GOT3 (cell line): ENCODE data around the gene DDX3X.
"Not testable (repeated sequence)": the region's sequence is repeated elsewhere in the genome, so short reads cannot be mapped to it uniquely, and the experiment has no call there.

ENCODE experiments used
- DNase-seq: peaks from one replicate; lab custom pipeline; 2025; ENCODE audit warnings: mixed read lengths; lab: John Stamatoyannopoulos, UW

The DDX3X gene

GRCh38 chrX:41373989-41374606, 40.1 kb downstream of the DDX3X start:
- DNase-seq: no peak

- DNase-seq: no peak
Observed at GRCh38 chrX:41377624-41378023, 43.7 kb downstream of the DDX3X start.

GRCh38 chrX:41381685-41382084, 47.7 kb downstream of the DDX3X start:
- DNase-seq: no peak

- no peak for DNase-seq
Observed at GRCh38 chrX:41382714-41383645, 49.0 kb downstream of the DDX3X start.

GRCh38 chrX:41384051-41384705, 50.2 kb downstream of the DDX3X start:
- peak; percentile 6 for DNase-seq

DNA sequence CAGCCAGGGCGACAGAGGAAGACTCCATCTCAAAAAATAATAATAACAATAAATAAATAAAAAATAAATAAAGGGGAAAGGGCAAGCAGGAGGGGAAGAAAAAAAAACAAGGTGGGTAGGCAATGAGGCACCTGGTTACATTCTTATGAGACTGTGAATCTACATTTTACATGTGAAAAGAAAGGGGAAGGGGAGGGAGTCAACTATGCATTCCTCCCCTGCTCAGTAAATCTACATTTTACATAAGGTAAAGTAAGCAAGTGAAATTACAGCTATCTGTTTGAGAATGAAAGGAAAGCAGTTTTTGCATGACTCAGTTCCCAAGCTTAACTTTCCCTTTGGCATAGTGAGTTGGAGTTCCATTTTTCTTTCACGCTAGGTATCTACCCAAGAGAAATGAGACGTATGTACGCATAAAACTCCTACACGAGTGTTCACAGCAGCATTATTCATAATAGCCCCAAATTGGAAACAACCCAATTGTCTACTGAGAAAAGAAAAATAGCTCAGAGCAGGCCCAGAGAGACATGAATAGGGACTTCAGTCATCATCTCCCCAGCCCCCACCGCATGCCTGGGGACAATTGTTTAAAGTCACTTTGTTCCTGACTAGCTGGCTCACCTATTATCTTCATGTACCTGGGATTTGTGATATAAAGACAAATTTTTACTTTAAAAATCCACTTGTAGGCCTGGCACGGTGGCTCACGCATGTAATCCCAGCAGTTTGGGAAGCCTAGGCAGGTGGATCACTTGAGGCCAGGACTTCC, 52.4 kb downstream of the DDX3X start:
- no peak for DNase-seq

DNA sequence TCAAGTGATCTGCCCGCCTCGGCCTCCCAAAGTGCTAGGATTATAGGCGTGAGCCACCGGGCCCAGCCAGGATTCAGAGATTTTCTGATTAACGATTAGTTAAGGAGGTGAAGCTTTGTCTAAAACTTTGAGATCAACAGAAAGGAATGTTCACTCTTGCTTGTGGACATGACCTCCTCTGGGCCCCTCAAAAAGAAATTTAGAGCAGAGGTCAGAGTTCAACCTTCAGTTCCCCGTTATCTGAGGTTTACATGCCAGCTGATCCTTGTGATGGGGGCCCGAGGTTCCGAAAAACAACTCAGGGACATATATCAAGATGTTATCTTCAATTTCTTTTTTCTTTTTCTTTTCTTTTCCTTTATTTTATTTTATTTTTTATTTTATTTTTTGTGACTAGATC, 54.6 kb downstream of the DDX3X start:
- no peak for DNase-seq

GRCh38 chrX:41389311-41389888, 55.4 kb downstream of the DDX3X start:
- DNase-seq: no peak

DNA sequence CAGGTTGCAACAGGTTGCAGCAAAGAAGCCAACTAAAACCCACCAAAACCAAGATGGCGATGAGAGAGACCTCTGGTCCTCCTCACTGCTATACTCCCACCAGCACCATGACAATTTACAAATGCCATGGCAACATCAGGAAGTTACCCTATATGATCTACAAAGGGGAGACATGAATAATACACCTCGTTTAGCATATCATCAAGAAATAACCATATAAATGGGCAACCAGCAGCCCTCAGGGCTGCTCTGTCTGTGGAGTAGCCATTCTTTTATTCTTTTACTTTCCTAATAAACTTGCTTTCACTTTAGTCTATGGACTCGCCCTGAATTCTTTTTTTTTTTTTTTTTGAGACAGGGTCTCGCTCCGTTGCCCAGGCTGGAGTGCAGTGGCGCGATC, 56.6 kb downstream of the DDX3X start:
- not testable (repeated sequence) for DNase-seq

DNA sequence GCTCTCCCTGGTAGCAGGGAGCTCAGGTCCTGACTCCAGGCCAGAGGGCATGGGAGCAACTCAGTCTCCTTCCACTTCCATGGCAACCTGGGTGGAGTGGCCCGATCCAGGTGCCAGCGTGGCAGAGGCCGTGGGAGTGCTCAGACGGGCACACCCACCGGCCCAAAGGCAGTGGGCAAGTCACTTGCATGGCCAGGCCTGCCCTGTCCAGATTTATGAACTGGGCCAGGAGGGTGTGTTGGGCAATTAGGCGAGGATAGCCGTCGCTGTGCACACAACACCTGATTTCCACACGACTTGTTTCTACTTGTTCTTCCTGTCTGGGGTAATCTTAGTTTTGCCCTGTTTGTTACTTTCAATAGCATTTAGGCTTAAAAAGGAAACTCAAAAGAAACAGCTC, 57.6 kb downstream of the DDX3X start:
- DNase-seq: no peak

DNA sequence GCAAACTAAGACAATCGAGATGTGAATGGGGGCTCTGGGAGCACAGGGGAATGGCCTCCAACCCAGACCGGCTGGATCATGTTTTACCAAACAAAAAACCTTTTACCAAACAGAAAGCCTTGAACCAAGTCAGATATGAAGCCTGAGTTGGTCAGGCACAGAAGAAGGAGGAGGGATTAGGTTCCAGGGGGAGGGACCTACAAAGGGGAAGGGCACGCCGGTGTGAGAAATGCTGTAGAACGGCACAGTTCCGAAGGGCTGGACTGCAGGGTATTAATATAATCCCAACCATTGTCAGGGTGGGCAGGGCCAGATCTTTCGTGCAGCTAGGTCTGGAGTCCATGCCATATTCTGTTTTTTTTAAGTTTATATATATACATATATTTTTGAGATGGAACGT, 60.3 kb downstream of the DDX3X start:
- no peak for DNase-seq

DNA sequence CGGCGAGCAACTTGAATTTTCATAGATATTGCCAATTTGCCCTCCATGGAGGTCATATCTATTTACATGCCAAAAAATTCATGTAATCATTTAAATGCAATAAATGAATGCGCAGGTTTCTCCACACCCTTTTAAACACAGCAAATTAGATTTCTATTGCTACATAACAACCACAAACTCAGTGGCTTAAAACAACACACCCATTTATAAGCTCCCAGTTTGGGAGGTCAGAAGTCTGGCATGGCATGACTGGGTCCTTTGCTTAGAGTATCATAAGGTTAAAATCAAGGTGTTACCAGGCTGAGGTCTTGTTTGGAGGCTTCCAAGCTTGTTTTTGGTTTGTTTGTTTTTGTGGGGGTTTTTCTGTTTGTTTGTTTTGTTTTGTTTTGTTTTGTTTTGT, 63.3 kb downstream of the DDX3X start:
- no peak for DNase-seq

GRCh38 chrX:41397768-41398167, 63.8 kb downstream of the DDX3X start:
- DNase-seq: no peak

- not testable (repeated sequence) for DNase-seq
Observed at GRCh38 chrX:41402556-41402955, 68.6 kb downstream of the DDX3X start.

GRCh38 chrX:41405551-41405950, 71.6 kb downstream of the DDX3X start:
- no peak for DNase-seq

DNA sequence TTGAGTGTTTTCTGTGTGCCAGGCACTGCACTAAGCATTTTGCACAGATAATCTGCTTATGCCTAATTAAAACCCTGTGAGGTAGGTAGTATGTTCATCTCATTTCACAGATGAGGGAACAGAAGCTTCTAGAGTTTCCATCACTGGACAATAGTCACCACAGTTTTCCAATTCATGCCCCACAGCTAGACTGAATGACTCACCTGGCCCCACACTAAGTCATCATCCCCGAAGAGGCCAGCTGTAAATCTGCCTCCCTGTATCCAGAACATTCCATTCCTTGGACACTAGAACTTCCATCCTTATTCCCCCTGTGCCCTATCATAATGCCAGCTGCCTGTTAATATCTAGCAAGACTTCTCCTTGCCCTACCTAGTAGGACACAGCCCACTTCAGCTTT, 72.2 kb downstream of the DDX3X start:
- DNase-seq: no peak

DNA sequence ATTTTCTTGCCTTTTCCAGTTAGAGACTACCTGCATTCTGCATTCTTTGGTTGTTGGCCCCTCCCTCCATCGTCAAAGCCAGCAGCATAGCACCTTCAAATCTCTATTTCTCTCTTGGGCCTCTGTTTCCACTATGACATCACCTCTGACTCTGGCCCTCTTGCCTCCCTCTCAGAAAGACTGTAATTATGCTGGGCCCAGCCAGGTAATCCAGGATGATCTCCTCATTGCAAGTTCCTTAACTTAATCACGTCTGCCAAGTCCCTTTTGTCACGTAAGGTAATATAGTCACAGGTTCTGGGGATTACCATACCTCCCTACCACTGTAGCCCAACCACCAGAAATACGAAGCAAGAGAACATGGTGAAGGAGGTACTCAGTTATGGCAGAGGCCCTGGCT, 73.9 kb downstream of the DDX3X start:
- DNase-seq: no peak

GRCh38 chrX:41408576-41408975, 74.6 kb downstream of the DDX3X start:
- DNase-seq: no peak

DNA sequence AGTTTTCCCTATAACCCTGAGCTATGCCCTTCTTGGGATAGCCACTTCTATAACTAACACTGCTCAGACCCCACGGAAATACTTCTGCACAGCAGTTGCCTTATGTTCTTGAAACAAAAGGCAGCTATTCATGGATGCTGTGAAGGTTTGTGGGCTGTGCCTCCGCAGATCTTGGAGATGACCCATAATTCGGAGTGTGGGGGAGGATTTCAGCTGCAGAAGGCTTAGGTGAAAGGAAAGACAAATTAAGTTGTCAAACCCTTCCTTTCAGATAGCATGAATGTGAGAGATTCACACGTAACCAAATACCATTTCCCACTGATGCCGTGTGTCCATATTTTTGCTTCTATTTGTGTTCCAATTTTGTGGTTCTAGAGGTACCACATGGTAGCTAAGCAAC, 75.0 kb downstream of the DDX3X start:
- DNase-seq: no peak

DNA sequence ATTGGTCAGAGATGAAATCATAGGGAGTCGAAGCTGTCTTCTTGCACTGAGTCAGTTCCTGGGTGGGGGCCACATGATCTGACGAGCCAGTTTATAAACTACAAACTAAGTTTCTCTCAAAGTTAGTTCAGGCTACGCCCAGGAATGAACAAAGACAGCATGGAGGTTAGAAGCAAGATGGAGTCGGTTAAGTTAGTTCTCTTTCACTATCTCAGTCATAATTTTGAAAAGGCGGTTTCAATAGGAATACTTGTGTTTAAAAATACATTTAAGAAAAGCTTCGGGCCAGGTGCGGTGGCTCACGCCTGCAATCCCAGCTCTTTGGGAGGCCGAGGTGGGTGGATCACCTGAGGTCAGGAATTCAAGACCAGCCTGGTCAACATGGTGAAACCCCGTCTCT, 77.3 kb downstream of the DDX3X start:
- not testable (repeated sequence) for DNase-seq

- DNase-seq: no peak
Observed at GRCh38 chrX:41412261-41413081, 78.5 kb downstream of the DDX3X start.
